CD4-positive, alpha-beta T cell (primary cell): ENCODE measurements around the gene LTB. TPM values are rescaled to one million over a fixed set of nuclear protein-coding genes. Genes with fewer than 3 reads are reported as not detected.

Source experiments
- ATAC-seq: fragments of 200-7000 bp; cut with Tn5 transposase; one replicate; pipeline ENCODE4 v1.10.0; 2022; ENCODE audit warnings: mild to moderate bottlenecking; ENCODE audit not compliant: poor library complexity
- CTCF ChIA-PET: fragments of 350-600 bp; sonication (Branson Sonifier 250); formaldehyde crosslinking; loops from one replicate; lab custom pipeline; 2021; ENCODE audit warnings: antibody characterized with exemption, inconsistent platforms; lab: Charles Lee
- POLR2A ChIA-PET: fragments of 350-600 bp; sonication (Branson Sonifier 250); formaldehyde crosslinking; loops from one replicate; lab custom pipeline; 2021; ENCODE audit warnings: antibody characterized with exemption, inconsistent platforms; lab: Charles Lee
- DNase-seq, 14 experiments: peaks; one replicate each; pipeline ENCODE4 v3.0.0-alpha.2; 2013 to 2020; ENCODE audit warnings: mixed read lengths in 2 of 14
- H3K27ac ChIP-seq, 2 donors: one replicate each; pipeline versions ENCODE4 v1.5.1 to v1.7.0; 2013; ENCODE audit warnings: low read length in 2 of 2, low read depth in 1 of 2, mild to moderate bottlenecking in 1 of 2
- H3K27me3 ChIP-seq, 2 experiments: 1 replicate in 1 of 2; 2 replicates in 1 of 2; pipeline versions ENCODE4 v1.6.1 to v1.7.0; 2013; ENCODE audit warnings: low read length in 2 of 2, control low read depth in 1 of 2, mild to moderate bottlenecking in 1 of 2, moderate library complexity in 1 of 2; ENCODE audit not compliant: insufficient read depth in 2 of 2, control insufficient read depth in 1 of 2
- H3K36me3 ChIP-seq: one replicate; pipeline ENCODE4 v1.6.1; 2013; ENCODE audit warnings: low read length, control low read depth; ENCODE audit not compliant: insufficient read depth
- H3K4me1 ChIP-seq: one replicate; pipeline ENCODE4 v1.6.1; 2013; ENCODE audit warnings: low read length, control low read depth; ENCODE audit not compliant: insufficient read depth
- H3K4me3 ChIP-seq: one replicate; pipeline ENCODE4 v1.5.1; 2013; ENCODE audit warnings: mild to moderate bottlenecking, low read length, moderate library complexity
- H3K9me3 ChIP-seq, 2 experiments: 1 replicate in 1 of 2; 2 replicates in 1 of 2; pipeline versions ENCODE4 v1.6.1 to v1.7.0; 2013; ENCODE audit warnings: low read length in 2 of 2, mild to moderate bottlenecking in 2 of 2, control low read depth in 1 of 2, moderate library complexity in 1 of 2; ENCODE audit not compliant: control insufficient read depth in 1 of 2, insufficient read depth in 1 of 2
- H3K27ac Mint-ChIP-seq: one replicate; pipeline ENCODE4 v1.8.0; 2020; ENCODE audit warnings: mixed read lengths
- H3K27me3 Mint-ChIP-seq: one replicate; pipeline ENCODE4 v1.8.0; 2021; ENCODE audit warnings: mixed read lengths
- H3K36me3 Mint-ChIP-seq: one replicate; pipeline ENCODE4 v1.8.0; 2021; ENCODE audit warnings: low read depth, mixed read lengths
- H3K4me1 Mint-ChIP-seq: one replicate; pipeline ENCODE4 v1.8.0; 2021; ENCODE audit warnings: low read depth, mixed read lengths
- H3K4me3 Mint-ChIP-seq: one replicate; pipeline ENCODE4 v1.8.0; 2020; ENCODE audit warnings: mild to moderate bottlenecking, mixed read lengths
- H3K9me3 Mint-ChIP-seq: one replicate; pipeline ENCODE4 v1.8.0; 2020; ENCODE audit warnings: mixed read lengths
- intact Hi-C, 2 experiments: fragments of 100-400 bp; cut with DNase I in 1 of 2; cut with micrococcal nuclease in 1 of 2; formaldehyde crosslinking; loops; one replicate each; pipeline versions ENCODE4 v1.15.1 to v1.9.0; 2023 to 2025; cut with DNase I, micrococcal nuclease
- total RNA-seq, 174 experiments: library from RNA in 2 of 174; stranded (reverse) in 2 of 174; gene quantifications; one replicate each; pipeline ENCODE4 v1.2.3 and lab custom pipeline; 2021 to 2026
- TF ChIP-seq, protein P1 (sequence below): fragments of 200-600 bp; IDR thresholded peaks from one replicate; pipeline ENCODE4 v1.8.0; 2022; ENCODE audit warnings: antibody characterized with exemption, mild to moderate bottlenecking

Gene LTB
- total RNA-seq, 2 experiments from 2014 or later, result 239 to 244 TPM

DNA sequence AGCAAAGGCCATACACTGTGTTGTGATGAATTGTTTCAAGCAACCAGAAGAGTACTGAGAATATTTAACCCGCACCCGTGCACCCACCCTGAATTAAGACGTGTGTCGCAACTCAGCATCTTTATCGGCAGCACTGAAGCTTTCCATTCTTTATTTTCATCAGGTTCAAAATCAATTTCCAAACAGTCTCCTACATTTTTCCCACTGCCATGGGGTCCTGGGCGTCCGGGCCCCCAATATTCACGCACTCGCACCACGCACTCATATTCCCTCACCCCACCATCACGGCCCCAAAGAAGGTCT lies 1.8 kb downstream of the LTB start:
- Mint-ChIP-seq H3K4me3 (peak overlapping the region; percentile 97), H3K36me3 (peaks cover 69% of the 10 kb centered on the region), H3K27ac (peak overlapping the region; percentile 85), H3K27me3 (no peaks in the 10 kb centered on the region), H3K9me3 (no peaks in the 10 kb centered on the region), H3K4me1 (peaks cover 84% of the 10 kb centered on the region)
- H3K36me3 ChIP-seq, result peaks cover 41% of the 10 kb centered on the region
- H3K4me1 ChIP-seq, result peaks cover 81% of the 10 kb centered on the region
- no peaks in the 10 kb centered on the region for H3K27me3 ChIP-seq
- TF ChIP-seq, protein P1, sequence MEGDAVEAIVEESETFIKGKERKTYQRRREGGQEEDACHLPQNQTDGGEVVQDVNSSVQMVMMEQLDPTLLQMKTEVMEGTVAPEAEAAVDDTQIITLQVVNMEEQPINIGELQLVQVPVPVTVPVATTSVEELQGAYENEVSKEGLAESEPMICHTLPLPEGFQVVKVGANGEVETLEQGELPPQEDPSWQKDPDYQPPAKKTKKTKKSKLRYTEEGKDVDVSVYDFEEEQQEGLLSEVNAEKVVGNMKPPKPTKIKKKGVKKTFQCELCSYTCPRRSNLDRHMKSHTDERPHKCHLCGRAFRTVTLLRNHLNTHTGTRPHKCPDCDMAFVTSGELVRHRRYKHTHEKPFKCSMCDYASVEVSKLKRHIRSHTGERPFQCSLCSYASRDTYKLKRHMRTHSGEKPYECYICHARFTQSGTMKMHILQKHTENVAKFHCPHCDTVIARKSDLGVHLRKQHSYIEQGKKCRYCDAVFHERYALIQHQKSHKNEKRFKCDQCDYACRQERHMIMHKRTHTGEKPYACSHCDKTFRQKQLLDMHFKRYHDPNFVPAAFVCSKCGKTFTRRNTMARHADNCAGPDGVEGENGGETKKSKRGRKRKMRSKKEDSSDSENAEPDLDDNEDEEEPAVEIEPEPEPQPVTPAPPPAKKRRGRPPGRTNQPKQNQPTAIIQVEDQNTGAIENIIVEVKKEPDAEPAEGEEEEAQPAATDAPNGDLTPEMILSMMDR, result no peak
- CTCF ChIA-PET, result interaction anchor here (0.6 to 16.9 kb wide), 15 partner anchors 8 to 307 kb away, joined by 3 to 353 read pairs (median 7); partner anchors contain the start of genes ATP6V1G2, DDX39B, LTA and NCR3
- DNase-seq, result no peak
- no peak for ATAC-seq
- POLR2A ChIA-PET, result interaction anchor here (1.0 to 34.9 kb wide), 13 partner anchors 6 to 1616 kb away, joined by 3 to 1160 read pairs (median 5); partner anchors contain the start of genes ATP6V1G2, BAG6, CSNK2B and DDX39B
- peak overlapping the region; percentile 97 for H3K4me3 ChIP-seq
- H3K27ac ChIP-seq, result peak overlapping the region; percentile 74 to 95
- intact Hi-C loops, result loop anchor here (1.0 to 10.0 kb wide), 4 partner anchors 22 to 254 kb away; partner anchors contain the start of gene NFKBIL1 (in 2 of the 2)
- H3K9me3 ChIP-seq, result no peaks in the 10 kb centered on the region

DNA sequence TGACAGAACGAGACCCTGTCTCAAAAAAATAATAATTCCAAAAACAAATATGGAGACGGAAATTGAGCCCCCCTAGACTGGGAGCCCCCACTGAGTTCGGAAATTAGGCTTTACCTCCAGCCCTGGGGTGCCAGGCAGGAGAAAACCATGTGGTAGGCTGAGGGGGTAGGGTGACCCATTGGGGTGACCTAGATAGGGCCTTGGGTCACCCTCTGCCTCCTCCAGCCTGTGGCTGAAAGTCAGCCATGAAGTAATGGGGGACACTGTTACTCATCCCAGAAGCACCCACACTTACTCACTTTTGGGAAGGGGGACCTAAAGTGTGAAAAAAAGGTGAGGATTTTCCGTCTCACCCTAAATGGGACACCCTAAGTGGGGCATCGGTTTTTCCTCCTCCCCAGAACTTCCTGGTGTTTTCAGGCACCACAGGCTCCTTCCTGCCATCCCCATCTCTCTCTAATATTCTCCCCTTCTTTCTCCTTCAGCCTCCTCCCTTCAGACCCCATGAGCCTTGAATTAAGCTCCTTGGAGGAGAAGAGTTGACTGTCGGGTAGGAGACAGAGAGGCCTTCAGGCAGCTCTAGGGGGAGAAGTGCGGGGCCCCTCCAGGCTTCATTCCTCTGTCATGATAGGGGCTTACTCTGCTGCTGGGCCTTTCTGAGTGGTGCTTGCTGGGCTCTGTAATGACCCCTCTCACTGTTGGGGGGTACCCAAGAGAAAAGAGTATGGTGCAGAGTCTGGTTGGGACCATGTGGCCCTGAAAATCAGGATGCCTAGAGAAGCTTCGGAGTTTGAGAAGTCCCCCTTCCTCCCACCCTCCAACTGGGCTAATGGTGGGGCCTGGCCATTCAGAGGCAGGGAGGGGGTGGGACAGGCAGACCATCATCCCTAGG lies 2.4 kb downstream of the LTB start:
- H3K36me3 ChIP-seq, result peaks cover 41% of the 10 kb centered on the region
- H3K9me3 ChIP-seq, result no peaks in the 10 kb centered on the region
- H3K27me3 Mint-ChIP-seq, result no peaks in the 10 kb centered on the region
- H3K27ac Mint-ChIP-seq, result peak overlapping the region; percentile 85
- H3K4me1 ChIP-seq, result peaks cover 81% of the 10 kb centered on the region
- CTCF ChIA-PET, result interaction anchor here (0.7 to 16.9 kb wide), 11 partner anchors 10 to 39 kb away, joined by 3 to 353 read pairs (median 8); partner anchors contain the start of genes ATP6V1G2, DDX39B, NCR3 and NFKBIL1
- ATAC-seq, result no peak
- H3K4me3 Mint-ChIP-seq, result peak overlapping the region; percentile 97
- no peaks in the 10 kb centered on the region for H3K9me3 Mint-ChIP-seq
- POLR2A ChIA-PET, result interaction anchor here (1.0 to 34.9 kb wide), 13 partner anchors 6 to 1615 kb away, joined by 3 to 1160 read pairs (median 5); partner anchors contain the start of genes ATP6V1G2, BAG6, CSNK2B and DDX39B
- TF ChIP-seq, protein P1, result no peak
- H3K4me3 ChIP-seq, result peak overlapping the region; percentile 97
- peak in 1 of 14 experiments; percentile 50 for DNase-seq
- H3K27ac ChIP-seq, result peak overlapping the region; percentile 74 to 95
- H3K4me1 Mint-ChIP-seq, result peaks cover 84% of the 10 kb centered on the region
- H3K36me3 Mint-ChIP-seq, result peaks cover 71% of the 10 kb centered on the region
- H3K27me3 ChIP-seq, result no peaks in the 10 kb centered on the region
- intact Hi-C loops, result loop anchor here (1.0 to 10.0 kb wide), 4 partner anchors 21 to 255 kb away; partner anchors contain the start of gene NFKBIL1 (in 2 of the 2)

DNA sequence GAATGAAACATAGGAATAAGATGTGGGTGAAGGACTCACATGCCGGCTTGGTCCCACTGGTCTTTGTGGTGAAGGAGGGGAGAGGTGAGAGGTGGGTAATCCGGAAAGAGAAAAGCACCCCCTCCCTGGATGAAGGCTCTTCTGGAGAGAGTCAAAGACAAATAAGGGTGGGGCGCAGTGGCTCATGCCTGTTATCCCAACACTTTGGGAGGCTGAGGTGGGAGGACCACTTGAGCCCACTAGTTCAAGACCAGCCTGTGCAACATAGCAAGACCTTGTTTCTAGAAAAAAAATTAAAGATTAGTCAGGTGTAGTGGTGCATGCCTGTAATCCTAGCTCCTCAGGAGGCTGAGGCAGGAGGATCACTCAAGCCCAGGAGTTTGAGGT lies 3.1 kb downstream of the LTB start:
- H3K4me1 Mint-ChIP-seq, result peaks cover 84% of the 10 kb centered on the region

More for the DNA sequence above, 3.1 kb downstream of the LTB start:
- ChIA-PET CTCF (interaction anchor here (3.6 to 16.9 kb wide), 3 partner anchors 10 to 30 kb away, joined by 38 to 353 read pairs (median 169); partner anchors contain the start of genes ATP6V1G2, NCR3 and NFKBIL1), POLR2A (interaction anchor here (1.6 to 34.9 kb wide), 5 partner anchors 7 to 73 kb away, joined by 5 to 1160 read pairs (median 220); partner anchors contain the start of genes ATP6V1G2, BAG6, DDX39B and LST1)
- Mint-ChIP-seq H3K36me3 (peaks cover 71% of the 10 kb centered on the region), H3K9me3 (no peaks in the 10 kb centered on the region), H3K27ac (peak overlapping the region; percentile 85), H3K27me3 (no peaks in the 10 kb centered on the region), H3K4me3 (peak overlapping the region; percentile 88)
- Histone ChIP-seq H3K4me3 (peak overlapping the region; percentile 97), H3K36me3 (peaks cover 41% of the 10 kb centered on the region), H3K27me3 (no peaks in the 10 kb centered on the region), H3K4me1 (peaks cover 81% of the 10 kb centered on the region), H3K9me3 (no peaks in the 10 kb centered on the region), H3K27ac (peak overlapping the region; percentile 74 to 95)
- ATAC-seq (no peak), DNase-seq (no peak)
- intact Hi-C loops, result no loop called here
- TF ChIP-seq, protein P1, result no peak
